H9 (cell line): ENCODE results near the gene CERK. TPM values are rescaled to one million over a fixed set of nuclear protein-coding genes. Genes with fewer than 3 reads are reported as not detected.
"Not testable (repeated sequence)": the region's sequence is repeated elsewhere in the genome, so short reads cannot be mapped to it uniquely, and the experiment has no call there.

Source experiments
- DNase-seq: peaks from one replicate; pipeline ENCODE4 v3.0.0-alpha.2; 2017
- H2AFZ ChIP-seq: one replicate; pipeline ENCODE4 v1.6.1; 2013; ENCODE audit warnings: mild to moderate bottlenecking, low read length, control low read depth, moderate library complexity
- H2AK5ac ChIP-seq: 2 replicates; pipeline ENCODE4 v1.6.1; 2013; ENCODE audit warnings: low read length, control low read depth, mixed read lengths; ENCODE audit not compliant: insufficient read length
- H2BK120ac ChIP-seq: one replicate; pipeline ENCODE4 v1.6.1; 2013; ENCODE audit warnings: low read depth, mild to moderate bottlenecking, low read length, control low read depth, inconsistent platforms; ENCODE audit not compliant: poor library complexity, severe bottlenecking
- H2BK12ac ChIP-seq: 2 replicates; pipeline ENCODE4 v1.6.1; 2013; ENCODE audit warnings: low read length, control low read depth, mixed read lengths, low read depth; ENCODE audit not compliant: insufficient read length
- H2BK15ac ChIP-seq: 2 replicates; pipeline ENCODE4 v1.6.1; 2013; ENCODE audit warnings: low read depth, low read length, control low read depth
- H2BK20ac ChIP-seq: one replicate; pipeline ENCODE4 v1.6.1; 2013; ENCODE audit warnings: low read depth, mild to moderate bottlenecking, low read length, control low read depth, inconsistent platforms; ENCODE audit not compliant: poor library complexity, severe bottlenecking
- H2BK5ac ChIP-seq: 2 replicates; pipeline ENCODE4 v1.6.1; 2013; ENCODE audit warnings: low read length, control low read depth, mixed read lengths; ENCODE audit not compliant: insufficient read length
- H3K14ac ChIP-seq: 2 replicates; pipeline ENCODE4 v1.6.1; 2013; ENCODE audit warnings: low read length, control low read depth; ENCODE audit not compliant: insufficient read depth
- H3K18ac ChIP-seq: 2 replicates; pipeline ENCODE4 v1.6.1; 2013; ENCODE audit warnings: low read depth, mild to moderate bottlenecking, mixed read lengths, low read length, control low read depth; ENCODE audit not compliant: insufficient read length
- H3K23ac ChIP-seq: 2 replicates; pipeline ENCODE4 v1.6.1; 2013; ENCODE audit warnings: low read length, control low read depth, mixed read lengths, low read depth; ENCODE audit not compliant: insufficient read length
- H3K23me2 ChIP-seq: 2 replicates; pipeline ENCODE4 v1.6.1; 2013; ENCODE audit warnings: low read depth, mild to moderate bottlenecking, mixed read lengths, low read length, control low read depth; ENCODE audit not compliant: insufficient read length, poor library complexity, severe bottlenecking
- H3K27ac ChIP-seq: 2 replicates; pipeline ENCODE4 v1.5.1; 2013; ENCODE audit warnings: low read length, control low read depth, mixed read lengths, low read depth; ENCODE audit not compliant: insufficient read length
- H3K27me3 ChIP-seq: 2 replicates; pipeline ENCODE4 v1.6.1; 2013; ENCODE audit warnings: low read length, control low read depth, inconsistent platforms; ENCODE audit not compliant: insufficient read depth
- H3K4ac ChIP-seq: 2 replicates; pipeline ENCODE4 v1.6.1; 2013; ENCODE audit warnings: low read depth, mild to moderate bottlenecking, control low read depth, inconsistent platforms, low read length, moderate library complexity
- H3K4me1 ChIP-seq: 2 replicates; pipeline ENCODE4 v1.6.1; 2013; ENCODE audit warnings: low read length, control low read depth, inconsistent platforms; ENCODE audit not compliant: insufficient read depth
- H3K4me2 ChIP-seq: 2 replicates; pipeline ENCODE4 v1.6.1; 2013; ENCODE audit warnings: low read length, control low read depth, mixed read lengths; ENCODE audit not compliant: insufficient read length, insufficient read depth
- H3K56ac ChIP-seq: 2 replicates; pipeline ENCODE4 v1.6.1; 2013; ENCODE audit warnings: low read depth, mild to moderate bottlenecking, mixed read lengths, low read length, control low read depth; ENCODE audit not compliant: insufficient read length
- H3K79me1 ChIP-seq: 2 replicates; pipeline ENCODE4 v1.6.1; 2013; ENCODE audit warnings: low read depth, mild to moderate bottlenecking, moderate library complexity, low read length, control low read depth, inconsistent platforms; ENCODE audit not compliant: insufficient read depth, poor library complexity, severe bottlenecking
- H3K79me2 ChIP-seq: 2 replicates; pipeline ENCODE4 v1.6.1; 2013; ENCODE audit warnings: low read length, control low read depth, inconsistent platforms; ENCODE audit not compliant: insufficient read depth
- H3K9ac ChIP-seq: 2 replicates; pipeline ENCODE4 v1.6.1; 2013; ENCODE audit warnings: low read length, control low read depth, mixed read lengths; ENCODE audit not compliant: insufficient read length; ENCODE audit errors: extremely low read depth
- H3K9me3 ChIP-seq: one replicate; pipeline ENCODE4 v1.6.1; 2013; ENCODE audit warnings: low read depth, low read length, inconsistent platforms; ENCODE audit not compliant: control insufficient read depth
- H3T11ph ChIP-seq: one replicate; pipeline ENCODE4 v1.6.1; 2013; ENCODE audit warnings: mild to moderate bottlenecking, low read length, control low read depth, inconsistent platforms
- H4K20me1 ChIP-seq: one replicate; pipeline ENCODE4 v1.6.1; 2013; ENCODE audit not compliant: control insufficient read depth, insufficient read length, insufficient read depth
- H4K5ac ChIP-seq: 2 replicates; pipeline ENCODE4 v1.6.1; 2013; ENCODE audit warnings: low read depth, mild to moderate bottlenecking, mixed read lengths, low read length, control low read depth; ENCODE audit not compliant: insufficient read length
- H4K8ac ChIP-seq: replicated peaks from 2 replicates; pipeline ENCODE4 v1.6.1; 2013; ENCODE audit warnings: low read length, control low read depth, mixed read lengths, low read depth; ENCODE audit not compliant: insufficient read length
- H4K91ac ChIP-seq: 2 replicates; pipeline ENCODE4 v1.6.1; 2013; ENCODE audit warnings: low read depth, mild to moderate bottlenecking, moderate library complexity, mixed read lengths, low read length, control low read depth; ENCODE audit not compliant: insufficient read length
- H3K27ac Mint-ChIP-seq, 3 experiments: 2 replicates in 2 of 3; 3 replicates in 1 of 3; pipeline ENCODE4 v1.8.0; 2020 to 2021; ENCODE audit warnings: mixed read lengths in 3 of 3, mild to moderate bottlenecking in 1 of 3, moderate library complexity in 1 of 3
- H3K27me3 Mint-ChIP-seq: 2 replicates; pipeline ENCODE4 v1.8.0; 2021; ENCODE audit warnings: low read depth, mild to moderate bottlenecking, moderate library complexity, mixed read lengths
- H3K36me3 Mint-ChIP-seq, 3 experiments: 2 replicates in 2 of 3; 3 replicates in 1 of 3; pipeline ENCODE4 v1.8.0; 2020 to 2021; ENCODE audit warnings: low read depth in 3 of 3, mixed read lengths in 3 of 3; ENCODE audit not compliant: insufficient read depth in 1 of 3
- H3K4me1 Mint-ChIP-seq, 2 experiments: 2 replicates each; pipeline ENCODE4 v1.8.0; 2020; ENCODE audit warnings: mixed read lengths in 2 of 2
- H3K4me3 Mint-ChIP-seq, 2 experiments: 2 replicates in 1 of 2; 3 replicates in 1 of 2; pipeline ENCODE4 v1.8.0; 2020 to 2021; ENCODE audit warnings: mild to moderate bottlenecking in 2 of 2, mixed read lengths in 2 of 2, moderate library complexity in 1 of 2
- H3K9me3 Mint-ChIP-seq, 2 experiments: 2 replicates in 1 of 2; 3 replicates in 1 of 2; pipeline ENCODE4 v1.8.0; 2020; ENCODE audit warnings: mild to moderate bottlenecking in 2 of 2, mixed read lengths in 2 of 2, moderate library complexity in 1 of 2
- WGBS: extraction: QIAGEN DNeasy Blood & Tissue Kit; methylation state at CpG from one replicate; pipeline ENCODE4 v1.1.7; 2013; ENCODE audit warnings: missing lambda C conversion rate, low lambda C conversion rate, mixed read lengths; ENCODE audit not compliant: insufficient read length; ENCODE audit errors: extremely low coverage; 5-methylcytosine and 5-hydroxymethylcytosine counted together
- total RNA-seq: library from RNA; stranded (reverse); gene quantifications from 2 replicates; pipeline ENCODE4 v1.2.1, GENCODE V29; 2021
- TF ChIP-seq, protein P1 (sequence below): fragments of 200-600 bp; sonication (generic); conservative IDR thresholded peaks from 3 replicates; pipeline ENCODE4 v1.8.0; 2021; ENCODE audit warnings: antibody characterized with exemption, mild to moderate bottlenecking

CERK gene
- total RNA-seq, 1 experiment from 2014 or later = 47.1 TPM

DNA sequence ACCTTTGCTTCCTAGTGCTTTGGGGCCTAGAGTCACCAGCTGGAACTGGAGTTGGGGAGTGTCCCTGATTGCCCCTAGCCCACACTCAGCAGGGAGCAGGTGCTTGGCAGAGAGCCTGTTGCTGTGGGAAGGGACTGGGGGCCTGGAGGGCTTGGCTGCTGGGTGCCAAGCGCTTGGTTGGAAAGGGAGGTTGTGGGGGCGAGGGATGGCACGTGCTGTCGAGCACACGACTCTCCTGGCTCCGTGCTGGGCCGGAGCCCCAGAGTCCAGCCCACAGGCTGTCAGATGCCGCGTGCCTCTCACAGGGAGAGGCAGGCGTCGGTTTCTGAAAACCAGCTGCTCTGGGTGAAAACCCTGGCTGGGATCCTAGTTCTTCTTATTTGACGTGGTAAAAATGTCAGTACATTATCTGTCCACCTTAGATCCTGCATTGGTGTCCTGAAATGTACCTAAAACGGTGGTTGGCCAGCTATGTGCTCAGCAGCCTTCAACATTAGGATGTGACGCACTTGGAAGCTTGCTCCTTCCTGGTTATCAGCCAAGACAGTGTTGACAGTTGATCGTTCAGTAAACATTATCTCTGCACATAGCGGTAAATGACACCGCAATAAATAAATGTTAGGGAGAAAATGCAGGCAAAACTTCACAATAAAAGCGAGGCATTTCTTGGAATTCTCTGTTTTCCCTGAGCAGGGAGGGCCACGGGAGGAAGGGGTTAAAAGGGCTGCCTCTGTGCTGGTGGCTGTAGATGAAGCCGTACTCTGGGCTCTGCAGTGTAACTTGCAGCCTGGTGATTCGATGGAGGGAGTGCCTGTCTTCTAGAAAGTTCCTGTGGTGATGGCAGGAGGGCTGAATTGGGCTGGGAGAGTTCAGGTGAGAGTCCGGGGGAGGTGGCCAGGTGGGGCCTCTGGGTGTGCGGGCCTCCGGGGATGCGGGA is 88.6 kb downstream of the CERK start:
- Histone ChIP-seq H2BK15ac (no peak overlapping the region), H3K23ac (no peak overlapping the region)
- no peak for DNase-seq

DNA sequence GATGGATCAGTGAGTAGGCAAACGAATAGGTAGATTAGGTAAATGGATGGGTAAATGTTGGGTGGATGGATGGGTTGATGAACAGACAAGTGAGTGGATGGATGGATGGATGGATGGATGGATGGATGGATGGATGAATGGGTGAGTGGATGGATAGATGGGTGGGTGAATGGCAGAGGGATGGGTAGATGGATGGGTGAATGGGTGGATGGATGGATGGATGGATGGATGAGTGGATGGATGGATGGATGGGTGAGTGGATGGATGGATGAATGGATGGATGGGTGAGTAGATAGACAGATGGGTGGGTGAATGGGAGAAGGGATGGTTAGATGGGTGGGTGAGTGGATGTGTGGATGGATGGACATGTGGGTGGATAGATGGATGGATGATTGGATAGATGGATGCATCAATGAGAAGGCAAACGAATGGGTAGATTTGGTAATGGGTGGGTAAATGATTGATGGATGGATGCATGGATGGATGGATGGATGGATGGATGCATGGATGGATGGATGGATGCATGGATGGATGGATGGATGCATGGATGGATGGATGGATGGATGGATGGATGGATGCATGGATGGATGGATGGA is 89.7 kb downstream of the CERK start:
- not testable (repeated sequence) for H3K4ac ChIP-seq, H2BK12ac ChIP-seq, DNase-seq, H3K27me3 ChIP-seq, H2AFZ ChIP-seq, H4K91ac ChIP-seq, H3K36me3 Mint-ChIP-seq, H3K18ac ChIP-seq, H2BK5ac ChIP-seq, H3K9me3 ChIP-seq, H3K4me1 ChIP-seq, H3K14ac ChIP-seq, H3K4me3 Mint-ChIP-seq, H3K56ac ChIP-seq, H4K5ac ChIP-seq, H3K23ac ChIP-seq, H3K9me3 Mint-ChIP-seq, H3K9ac ChIP-seq, H2AK5ac ChIP-seq, H2BK15ac ChIP-seq, H4K20me1 ChIP-seq, H3K27ac Mint-ChIP-seq, H3K79me1 ChIP-seq, H2BK20ac ChIP-seq, H3K27ac ChIP-seq, H3K27me3 Mint-ChIP-seq, H3K23me2 ChIP-seq, H3K79me2 ChIP-seq, H3K4me2 ChIP-seq, H2BK120ac ChIP-seq, H3T11ph ChIP-seq, H4K8ac ChIP-seq
- peaks cover 7 to 12% of the 10 kb centered on the region in 2 experiments for H3K4me1 Mint-ChIP-seq
- 100% methylated on average over 1 of the region's 2 CpGs for WGBS

More for the DNA sequence above, 88.6 kb downstream of the CERK start:
- no peak overlapping the region; a peak in 1 of 7 replicates for H3K27ac Mint-ChIP-seq
- Histone ChIP-seq H3K18ac (no peak overlapping the region), H3K27ac (no peak overlapping the region), H3K23me2 (no peaks in the 10 kb centered on the region), H3K9ac (no peak overlapping the region), H2BK120ac (no peak overlapping the region), H4K91ac (no peak overlapping the region), H3K9me3 (no peaks in the 10 kb centered on the region), H3K27me3 (no peaks in the 10 kb centered on the region), H3K79me2 (no peaks in the 10 kb centered on the region), H2BK12ac (no peak overlapping the region), H2BK5ac (no peak overlapping the region), H3T11ph (no peak overlapping the region), H2AFZ (no peak overlapping the region), H2AK5ac (no peak overlapping the region), H3K4me2 (no peak overlapping the region), H4K8ac (no peak overlapping the region), H3K4ac (no peak overlapping the region), H4K5ac (no peak overlapping the region), H3K4me1 (no peaks in the 10 kb centered on the region), H3K79me1 (no peaks in the 10 kb centered on the region), H3K14ac (no peak overlapping the region), H4K20me1 (no peaks in the 10 kb centered on the region), H2BK20ac (no peak overlapping the region), H3K56ac (no peak overlapping the region)
- H3K9me3 Mint-ChIP-seq = no peaks in the 10 kb centered on the region
- H3K27me3 Mint-ChIP-seq = no peaks in the 10 kb centered on the region
- peaks cover 0 to 3% (median 0%) of the 10 kb centered on the region in 3 experiments; a peak in 1 of 7 replicates for H3K36me3 Mint-ChIP-seq
- no peak overlapping the region; a peak in 1 of 5 replicates for H3K4me3 Mint-ChIP-seq
- peaks cover 7 to 12% of the 10 kb centered on the region in 2 experiments for H3K4me1 Mint-ChIP-seq
- TF ChIP-seq, protein P1, sequence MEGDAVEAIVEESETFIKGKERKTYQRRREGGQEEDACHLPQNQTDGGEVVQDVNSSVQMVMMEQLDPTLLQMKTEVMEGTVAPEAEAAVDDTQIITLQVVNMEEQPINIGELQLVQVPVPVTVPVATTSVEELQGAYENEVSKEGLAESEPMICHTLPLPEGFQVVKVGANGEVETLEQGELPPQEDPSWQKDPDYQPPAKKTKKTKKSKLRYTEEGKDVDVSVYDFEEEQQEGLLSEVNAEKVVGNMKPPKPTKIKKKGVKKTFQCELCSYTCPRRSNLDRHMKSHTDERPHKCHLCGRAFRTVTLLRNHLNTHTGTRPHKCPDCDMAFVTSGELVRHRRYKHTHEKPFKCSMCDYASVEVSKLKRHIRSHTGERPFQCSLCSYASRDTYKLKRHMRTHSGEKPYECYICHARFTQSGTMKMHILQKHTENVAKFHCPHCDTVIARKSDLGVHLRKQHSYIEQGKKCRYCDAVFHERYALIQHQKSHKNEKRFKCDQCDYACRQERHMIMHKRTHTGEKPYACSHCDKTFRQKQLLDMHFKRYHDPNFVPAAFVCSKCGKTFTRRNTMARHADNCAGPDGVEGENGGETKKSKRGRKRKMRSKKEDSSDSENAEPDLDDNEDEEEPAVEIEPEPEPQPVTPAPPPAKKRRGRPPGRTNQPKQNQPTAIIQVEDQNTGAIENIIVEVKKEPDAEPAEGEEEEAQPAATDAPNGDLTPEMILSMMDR = no peak
- WGBS = no CpG with 5 or more reads among the region's 25 CpGs
